Pulmonary artery endothelial cell (primary cell): ENCODE results near the gene SDC3. TPM values are rescaled to one million over a fixed set of nuclear protein-coding genes. Genes with fewer than 3 reads are reported as not detected.
"Not testable (repeated sequence)": the region's sequence is repeated elsewhere in the genome, so short reads cannot be mapped to it uniquely, and the experiment has no call there.

Experiments used
- DNase-seq: peaks from one replicate; pipeline ENCODE4 v3.0.0-alpha.2; 2011; ENCODE audit warnings: low read depth, low spot score
- total RNA-seq: library from RNA; depleted of rRNA; stranded (reverse); fragments of >200 nt; gene quantifications from 2 replicates; pipeline ENCODE4 v1.2.3, GENCODE V29; 2014

The SDC3 gene
- total RNA-seq, 1 donor from 2014 or later = 12.0 TPM

DNA sequence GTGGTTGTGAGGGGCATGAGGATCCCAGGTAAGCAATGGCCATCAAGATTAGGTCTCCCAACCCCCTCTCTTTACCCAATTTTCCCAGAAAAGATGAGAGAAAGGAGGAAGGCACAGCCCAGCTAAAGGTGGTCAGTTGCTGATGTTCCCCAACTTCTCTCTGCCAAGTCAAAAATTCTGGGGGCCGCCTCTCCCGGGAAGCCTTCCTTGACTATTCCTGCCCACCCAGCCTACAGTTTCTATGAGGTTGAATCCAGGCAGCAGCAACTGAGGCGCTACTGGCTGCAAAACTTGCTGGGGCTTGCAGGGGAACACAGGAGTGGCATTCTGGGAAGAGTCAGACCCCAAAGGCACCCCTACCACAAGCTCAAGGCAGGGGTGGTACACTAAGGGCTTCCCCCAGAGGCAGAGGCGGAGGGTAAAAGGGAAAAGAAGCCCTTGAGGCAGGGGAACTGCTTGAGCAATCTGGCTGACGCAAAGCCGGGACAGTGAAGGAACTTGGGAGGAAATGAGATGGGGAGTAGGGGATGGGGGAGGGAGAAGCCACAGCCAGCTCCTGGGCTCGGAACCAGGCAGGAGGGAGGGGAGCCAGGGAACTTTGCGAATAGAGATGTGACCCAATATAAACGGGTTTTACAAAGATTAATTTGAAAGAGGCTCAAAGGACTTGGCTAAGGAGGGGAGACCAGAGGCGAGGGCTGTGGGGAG, 31.2 kb downstream of the SDC3 start:
- no peak for DNase-seq

DNA sequence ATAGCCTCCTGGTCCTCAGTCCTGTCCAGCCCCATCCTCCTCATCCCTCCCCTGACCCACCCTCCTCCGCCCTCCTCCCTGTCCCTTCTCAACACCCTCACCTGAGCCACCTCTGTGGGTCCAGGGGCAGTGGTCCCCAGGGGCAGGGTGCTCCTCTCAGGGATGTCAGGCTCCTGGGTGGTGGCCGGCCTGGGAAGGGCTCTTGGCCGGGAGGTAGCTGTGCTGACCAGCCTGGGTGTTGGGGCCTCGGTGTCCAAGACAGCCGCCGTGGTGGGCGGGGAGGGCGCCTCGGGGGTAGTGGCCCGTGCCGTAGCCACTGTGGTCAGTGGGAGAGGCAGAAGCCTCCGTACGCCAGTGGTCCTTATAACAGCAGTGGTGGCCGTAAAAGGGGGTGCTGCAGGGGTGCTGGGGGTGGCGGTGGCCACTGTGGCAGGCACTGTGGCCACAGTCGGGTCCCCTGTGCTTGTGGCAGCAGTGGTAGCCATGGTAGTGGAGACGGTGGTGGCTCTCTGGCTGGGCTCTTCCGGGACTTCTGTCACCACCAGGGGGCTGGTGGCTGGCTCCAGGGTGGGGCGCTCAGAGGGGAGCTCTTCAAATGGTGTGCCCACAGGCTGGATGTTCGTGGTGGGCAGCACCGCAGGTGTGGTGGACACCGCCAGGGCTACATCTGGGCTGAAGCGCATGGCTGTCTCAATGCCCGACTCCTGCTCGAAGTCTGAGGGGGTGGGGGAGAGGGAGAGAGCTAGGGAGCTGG, 31.9 kb downstream of the SDC3 start:
- DNase-seq = no peak

DNA sequence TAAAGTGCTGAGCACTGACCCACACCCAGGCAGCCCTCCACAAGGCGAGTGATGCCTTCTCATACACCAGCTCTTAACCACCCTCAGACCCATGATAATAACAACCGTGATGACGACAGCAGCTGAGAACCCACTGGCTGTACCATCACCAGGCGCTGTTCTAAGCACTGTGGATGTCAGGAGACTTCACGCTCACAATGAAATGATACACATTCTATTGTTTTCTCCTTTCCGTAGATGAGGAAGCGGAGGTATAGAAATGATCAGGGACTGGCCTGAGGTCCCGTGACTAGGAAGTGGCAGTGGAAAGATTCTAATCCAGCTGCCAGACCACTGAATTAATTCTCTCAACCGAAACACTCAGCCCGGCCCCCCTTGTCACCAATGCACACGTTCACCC, 32.6 kb downstream of the SDC3 start:
- no peak for DNase-seq

DNA sequence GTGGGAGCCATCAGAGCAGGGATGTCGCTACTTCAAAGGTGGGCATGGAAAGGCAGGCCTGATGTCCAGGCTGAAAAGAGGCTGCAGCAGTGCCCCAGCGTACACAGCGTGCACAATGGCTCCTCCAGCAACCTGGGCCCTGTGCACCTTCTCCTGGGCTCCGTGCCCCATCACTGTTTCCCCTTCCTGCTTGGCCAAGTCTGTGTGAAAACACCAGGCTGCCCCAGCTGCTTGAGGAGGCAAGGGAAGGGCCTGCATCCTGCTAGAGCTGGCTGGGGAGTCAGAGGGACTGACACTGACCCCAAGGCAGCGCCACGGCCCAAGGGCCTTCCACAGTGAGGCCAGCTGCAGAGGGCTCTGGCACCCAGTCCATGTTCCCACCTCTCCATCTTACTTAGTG, 33.4 kb downstream of the SDC3 start:
- DNase-seq = no peak

DNA sequence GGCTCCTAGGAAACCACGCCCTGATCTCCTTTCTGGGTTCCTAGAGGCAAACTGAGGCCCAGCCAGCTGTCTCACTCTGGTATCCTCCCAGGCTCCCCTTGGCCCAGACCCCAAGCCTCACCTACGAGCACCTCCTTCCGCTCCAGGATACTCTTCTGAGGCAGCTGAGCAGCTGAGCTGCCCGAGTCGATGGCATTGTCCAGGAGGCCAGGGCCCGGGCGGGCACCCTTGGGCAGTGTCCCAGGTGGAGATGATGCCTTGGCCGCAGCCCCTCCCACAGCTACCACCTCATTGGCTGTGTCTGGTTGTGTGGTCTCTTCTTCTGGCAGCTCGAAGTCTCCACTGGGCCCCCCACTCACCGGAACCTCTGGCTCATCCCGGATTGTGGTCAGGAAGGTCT, 34.4 kb downstream of the SDC3 start:
- no peak for DNase-seq

DNA sequence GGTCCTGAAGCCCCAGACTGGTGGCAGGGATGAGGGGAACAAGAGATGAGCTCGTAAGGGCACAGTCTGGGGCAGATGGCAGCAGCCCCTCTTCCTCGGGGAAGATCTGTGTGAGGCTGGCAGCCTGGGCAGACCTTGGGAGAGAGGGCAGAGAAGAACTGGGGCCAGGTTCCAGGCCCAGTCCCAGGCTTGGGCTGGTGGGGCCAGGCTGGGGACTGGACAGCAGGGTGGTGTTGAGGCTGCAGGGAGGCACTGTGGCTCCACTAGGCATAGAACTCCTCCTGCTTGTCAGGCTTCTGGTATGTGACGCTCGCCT, 35.7 kb downstream of the SDC3 start:
- no peak for DNase-seq

DNA sequence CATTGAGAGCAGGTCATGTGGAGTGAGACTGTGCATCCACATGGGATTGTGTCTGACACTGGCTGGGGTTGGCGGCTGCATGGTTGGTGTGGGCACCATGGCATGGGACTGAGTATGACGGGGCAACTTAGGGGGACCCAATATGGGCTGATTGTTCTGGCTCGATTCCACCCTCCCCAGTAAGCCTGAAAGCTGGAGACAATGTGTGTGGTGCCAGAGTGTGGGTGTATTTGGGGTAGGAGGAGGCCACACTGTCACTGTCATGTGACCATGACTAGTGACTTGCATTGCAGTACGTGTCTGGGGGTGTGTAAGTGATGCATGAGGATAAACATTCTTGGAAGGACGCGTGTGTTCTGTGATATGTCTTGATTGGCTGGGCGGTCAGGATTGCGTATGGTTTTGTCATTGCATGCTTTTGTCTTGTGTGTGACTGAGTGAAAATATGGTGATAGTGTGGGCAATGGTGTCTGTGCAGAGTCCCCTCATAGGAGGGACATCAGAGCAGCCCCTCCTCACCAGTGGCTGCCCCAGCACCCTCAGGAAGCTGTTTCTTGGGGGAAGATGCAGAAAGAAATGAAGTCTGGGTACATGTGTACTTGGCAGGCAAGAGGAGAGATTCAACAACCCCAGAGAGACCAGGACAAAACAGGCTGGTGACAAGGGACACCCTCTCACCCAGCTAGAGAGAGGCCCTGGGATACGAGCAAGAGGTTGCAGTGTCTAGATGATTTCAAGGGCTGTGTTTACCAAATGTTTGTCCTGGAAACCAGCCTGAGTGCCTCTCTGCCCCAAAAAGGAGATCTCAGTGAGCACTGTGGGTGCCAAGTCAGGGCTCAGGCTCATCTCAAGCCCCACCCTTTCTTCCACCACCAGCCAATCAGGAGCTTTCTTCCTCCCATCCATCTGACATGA, 36.3 kb downstream of the SDC3 start:
- DNase-seq = no peak

DNA sequence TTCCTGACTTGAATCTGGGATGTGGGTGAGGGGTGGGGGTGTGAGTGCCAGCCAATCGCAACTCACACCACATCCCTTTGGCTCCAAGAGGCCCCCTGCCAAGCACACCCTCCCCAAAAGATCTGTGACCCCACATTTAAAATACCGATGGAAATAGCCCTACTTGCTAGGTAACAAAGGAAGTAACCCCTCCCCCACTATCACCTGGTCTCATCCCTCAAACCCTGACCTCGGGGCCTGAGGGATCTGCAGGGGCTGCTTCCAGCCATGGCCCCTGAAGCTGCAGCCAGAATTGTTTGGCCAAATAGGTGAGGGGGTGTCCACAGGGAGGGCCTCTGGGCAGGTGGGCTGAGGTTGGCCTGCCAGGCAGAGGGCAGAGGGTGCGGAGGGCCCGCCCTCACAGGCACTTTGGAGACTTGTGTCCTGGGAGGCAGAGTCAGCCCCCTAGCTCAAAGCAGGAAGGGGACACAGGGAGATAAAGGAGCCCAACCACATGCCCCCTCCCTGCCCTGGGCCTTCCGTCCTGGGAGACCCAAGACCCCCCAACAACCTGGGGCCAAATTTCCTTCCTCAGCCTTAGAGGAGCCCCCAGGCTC, 37.2 kb downstream of the SDC3 start:
- DNase-seq = no peak

DNA sequence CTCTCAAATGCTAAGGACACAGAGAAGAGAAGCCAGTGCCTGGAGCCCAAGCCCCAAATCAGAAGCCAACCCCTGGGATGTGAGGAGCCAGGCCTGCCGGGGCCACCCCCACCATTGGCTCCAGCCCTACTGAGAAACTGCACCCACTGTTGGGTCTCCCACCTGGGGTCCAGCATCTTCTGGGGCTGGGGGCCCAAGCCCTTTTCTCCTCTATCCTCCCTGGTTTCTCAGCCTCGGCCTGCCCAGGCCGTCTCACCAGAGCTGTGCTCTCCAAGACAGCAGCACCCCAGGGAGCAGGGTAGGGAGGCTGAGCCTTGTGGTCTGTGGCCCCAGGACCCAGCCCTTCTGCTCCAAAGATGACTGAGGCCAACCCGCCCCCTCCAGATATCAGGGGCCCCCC, 37.9 kb downstream of the SDC3 start:
- DNase-seq = no peak

DNA sequence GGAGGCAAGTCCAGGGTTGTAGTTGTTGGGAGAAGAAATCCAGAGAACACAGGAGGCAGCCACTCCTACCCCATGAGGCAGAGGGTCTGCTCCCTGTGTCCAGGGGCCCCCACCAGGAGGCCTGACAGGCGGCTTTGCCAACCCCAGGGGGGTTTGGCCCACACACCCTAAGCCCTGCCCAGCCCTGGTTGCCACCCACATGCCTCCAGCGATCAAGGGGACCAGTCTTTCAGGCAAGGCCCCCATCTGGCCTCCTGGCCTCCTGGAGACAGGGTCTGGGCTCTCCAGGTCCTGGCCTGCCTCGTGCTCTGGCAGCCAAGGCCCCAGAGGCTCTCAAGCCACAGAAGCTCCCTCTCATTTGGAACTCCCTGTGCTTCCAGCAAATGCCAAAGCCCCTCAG, 38.5 kb downstream of the SDC3 start:
- no peak for DNase-seq

DNA sequence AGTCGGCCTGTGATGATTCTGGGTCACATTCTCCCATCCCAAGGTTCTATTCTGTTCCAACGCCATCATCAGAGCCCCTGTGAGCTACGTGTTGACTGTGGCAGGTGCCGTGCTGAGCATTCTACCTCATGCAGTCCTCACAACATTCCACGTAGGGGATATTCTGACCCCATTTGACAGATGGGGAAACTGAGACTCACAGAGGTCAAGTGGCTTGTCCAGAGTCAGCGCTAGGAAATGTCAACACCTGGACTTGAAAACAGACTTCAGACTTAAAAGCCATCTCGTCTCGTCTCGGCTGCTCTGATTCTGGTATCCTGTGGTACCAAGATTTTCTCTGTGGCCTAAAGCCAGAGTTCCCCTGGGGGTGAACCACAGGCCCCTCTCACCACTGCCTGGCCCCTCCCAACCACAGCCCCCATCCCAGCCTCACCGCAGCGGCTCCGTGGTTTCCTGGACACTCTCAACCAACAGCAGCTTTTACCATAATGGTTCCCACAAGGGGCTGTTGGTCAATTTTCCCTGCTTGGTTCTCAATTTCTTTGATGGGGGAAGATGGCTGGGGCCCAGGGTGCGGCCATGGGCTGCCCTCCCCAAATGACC, 39.6 kb downstream of the SDC3 start:
- no peak for DNase-seq

DNA sequence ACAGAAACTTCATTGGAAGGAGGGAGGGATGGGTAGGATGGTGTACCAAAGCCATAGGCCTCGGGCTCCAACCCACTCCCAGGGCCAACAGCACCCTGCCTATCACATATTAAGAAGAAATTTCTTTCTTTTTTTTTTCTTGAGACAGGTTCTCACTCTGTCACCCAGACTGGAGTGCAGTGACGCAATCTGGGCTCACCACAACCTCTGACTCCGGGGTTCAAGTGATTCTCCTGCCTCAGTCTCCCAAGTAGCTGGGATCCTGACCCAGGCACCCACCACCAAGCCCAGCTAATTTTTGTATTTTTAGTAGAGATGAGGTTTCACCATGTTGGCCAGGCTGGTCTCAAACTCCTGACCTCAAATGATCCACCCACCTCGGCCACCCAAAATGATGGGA, 40.5 kb downstream of the SDC3 start:
- DNase-seq = not testable (repeated sequence)

DNA sequence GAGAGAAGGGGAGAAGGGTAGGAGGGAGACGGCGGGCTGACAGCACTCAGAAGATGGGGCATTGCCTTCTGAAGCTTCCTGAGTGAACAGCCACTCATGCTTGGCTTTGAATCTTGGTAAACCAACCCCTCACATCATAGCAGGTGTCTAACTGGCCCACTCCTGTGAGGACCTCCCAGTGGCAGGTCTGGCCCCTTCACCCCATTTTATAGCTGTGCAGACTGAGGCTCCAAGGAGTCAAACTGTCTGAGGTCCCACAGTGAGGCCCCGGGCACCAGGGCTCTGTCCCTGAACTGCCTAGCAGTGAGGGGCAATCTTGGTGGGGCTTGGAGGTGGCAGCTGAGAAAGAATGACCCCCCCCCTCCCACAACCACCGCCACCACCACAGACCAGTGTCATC, 41.0 kb downstream of the SDC3 start:
- no peak for DNase-seq

DNA sequence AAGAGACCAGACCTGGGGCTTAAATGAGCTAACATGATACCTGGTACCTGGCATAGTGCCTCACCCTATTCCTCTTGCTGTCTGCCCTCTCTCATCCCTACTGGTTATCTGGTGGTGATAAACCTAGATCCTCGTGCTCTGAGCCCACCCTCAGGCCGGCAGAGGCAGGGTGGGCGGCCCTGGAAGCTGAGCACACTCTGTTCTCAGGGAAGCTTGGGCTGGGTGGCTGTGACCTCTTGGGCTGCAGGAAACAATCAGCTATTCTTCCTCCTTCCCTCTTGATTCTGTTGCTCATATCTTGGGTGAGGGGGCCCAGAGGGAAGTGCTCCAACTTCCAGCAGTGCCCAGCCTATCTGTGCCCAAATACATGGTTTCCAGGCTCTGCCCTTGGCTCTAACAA, 42.0 kb downstream of the SDC3 start:
- no peak for DNase-seq

DNA sequence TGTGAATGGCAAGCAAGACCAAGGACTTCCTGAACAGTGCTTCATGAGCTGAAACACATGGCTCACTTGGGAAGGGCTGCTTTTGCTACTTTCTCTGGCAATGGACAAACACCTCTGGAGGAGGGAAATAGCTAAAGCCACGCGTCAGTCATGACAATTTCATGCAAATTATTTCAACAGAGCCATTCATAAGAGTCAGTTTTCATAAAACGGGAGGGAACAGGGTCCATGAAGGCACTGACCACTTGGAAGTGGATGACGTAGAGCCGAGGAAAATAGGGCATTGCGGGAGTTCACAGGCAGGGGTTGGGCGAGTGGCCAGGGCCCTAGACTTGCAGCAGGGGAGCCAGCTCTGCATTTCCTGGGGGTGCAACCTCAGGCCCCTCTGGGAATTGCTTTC, 43.9 kb downstream of the SDC3 start:
- no peak for DNase-seq

DNA sequence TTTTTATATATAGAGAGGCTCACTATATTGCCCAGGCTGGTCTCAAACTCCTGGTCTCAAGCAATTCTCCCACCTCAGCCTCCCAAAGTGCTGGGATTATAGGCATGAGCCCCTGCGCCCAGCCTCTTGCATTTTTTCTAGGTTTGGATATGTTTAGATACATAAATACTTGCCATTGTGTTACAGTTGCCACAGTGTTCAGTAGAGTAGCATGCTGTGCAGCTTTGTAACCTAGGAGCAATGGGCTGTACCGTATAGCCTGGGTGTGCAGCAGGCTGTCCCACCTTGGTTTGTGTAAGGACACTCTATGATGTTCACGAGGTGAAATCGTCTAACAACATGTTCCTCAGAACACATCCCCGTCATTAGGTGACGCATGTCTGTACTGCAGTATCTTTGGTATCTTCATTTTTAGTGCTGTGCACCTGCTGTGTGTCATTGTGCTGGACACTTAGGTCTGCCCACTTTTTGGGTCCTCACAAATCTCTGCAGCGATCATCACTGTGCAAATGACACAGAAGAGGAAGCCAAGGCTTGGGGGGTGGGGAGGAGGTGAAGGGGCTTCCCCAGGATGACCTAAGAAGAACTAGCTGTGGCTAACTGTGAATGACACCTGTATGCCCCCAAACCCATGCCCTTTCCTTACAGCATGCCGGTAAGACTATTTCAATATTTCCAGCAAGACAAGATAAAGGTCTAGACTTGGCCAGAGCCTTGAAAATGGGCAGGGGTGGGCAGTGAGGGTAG, 44.5 kb downstream of the SDC3 start:
- no peak for DNase-seq

DNA sequence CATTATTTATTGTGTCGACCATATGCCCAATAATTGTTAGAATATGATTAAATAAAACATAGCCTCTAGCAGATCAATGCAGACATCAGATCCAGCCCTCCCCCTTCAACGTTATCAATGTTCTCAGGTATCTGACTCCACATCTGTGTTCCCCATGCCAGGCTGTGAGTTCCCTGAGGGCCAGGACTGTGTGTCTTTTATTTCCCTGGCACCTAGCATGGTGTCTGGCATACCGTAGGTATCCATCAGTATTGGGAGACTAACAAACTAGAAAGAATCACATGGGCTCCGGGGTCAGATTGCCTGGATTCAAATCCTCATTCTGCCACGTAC, 48.3 kb downstream of the SDC3 start:
- no peak for DNase-seq

DNA sequence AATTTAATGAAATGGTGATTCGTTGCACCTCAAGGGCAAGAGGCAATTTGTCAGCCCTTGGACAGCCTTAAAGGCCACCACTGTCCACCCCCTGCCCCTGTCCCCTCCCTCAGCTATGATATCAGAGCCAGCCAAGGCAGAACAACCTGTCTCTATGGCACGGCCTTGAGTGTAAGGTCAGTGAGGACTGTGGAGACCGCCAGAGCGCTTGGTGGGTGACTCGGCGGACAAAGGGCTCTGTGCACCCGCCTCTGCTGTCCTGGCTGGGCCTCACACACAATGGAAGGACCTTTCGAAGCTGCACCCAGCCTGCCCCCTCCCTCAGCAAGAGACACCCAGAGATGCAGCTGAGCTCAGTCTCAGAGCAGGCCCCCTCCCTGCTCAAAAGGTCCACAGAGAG, 50.6 kb downstream of the SDC3 start:
- DNase-seq = no peak

DNA sequence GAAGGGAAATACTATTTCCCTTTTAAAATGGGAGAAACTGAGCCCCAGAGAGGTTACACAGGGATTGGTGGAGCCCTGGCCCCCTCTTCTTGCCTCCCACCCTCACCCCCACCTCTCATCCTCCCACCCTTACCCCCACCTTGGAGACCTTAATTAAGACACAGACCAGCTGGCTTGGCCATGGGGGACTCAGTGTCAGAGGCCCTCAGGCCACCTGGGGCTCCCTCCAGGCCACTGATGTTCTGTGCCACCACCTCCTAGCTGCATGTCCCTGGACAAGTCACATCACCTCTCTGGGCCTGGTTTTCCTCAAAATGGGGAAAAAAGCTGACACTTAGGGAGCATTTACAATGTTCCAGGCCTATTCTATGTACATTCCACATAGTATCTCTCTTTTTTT, 51.5 kb downstream of the SDC3 start:
- no peak for DNase-seq

DNA sequence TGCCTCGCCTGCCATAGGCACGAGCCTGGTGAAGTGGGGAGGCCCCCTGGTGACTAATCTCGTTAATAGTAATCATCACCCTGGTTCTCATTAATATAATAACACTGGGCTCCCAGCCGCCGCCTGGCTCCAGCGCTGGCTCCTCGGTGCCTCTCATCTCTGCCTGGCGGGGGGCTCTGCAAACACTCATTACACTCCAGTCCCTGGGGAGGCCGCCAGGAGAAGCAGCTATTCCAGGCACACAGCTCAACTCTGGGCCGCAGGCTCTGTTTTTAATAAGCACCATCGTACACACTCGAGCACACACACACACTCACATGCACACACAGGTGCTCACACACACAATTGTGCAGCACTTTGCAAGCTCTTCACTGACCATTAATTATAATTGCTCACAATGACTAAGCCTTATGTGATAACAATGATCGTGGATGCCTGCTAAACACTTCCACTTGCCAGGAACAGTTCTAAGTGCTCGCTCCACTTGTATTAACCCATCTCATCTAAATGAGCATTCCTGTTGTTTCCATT, 52.2 kb downstream of the SDC3 start:
- no peak for DNase-seq
